ENCODE results near the gene DHTKD1. TPM values are rescaled to one million over a fixed set of nuclear protein-coding genes. Genes with fewer than 3 reads are reported as not detected.

The DHTKD1 gene
- total and polyA plus RNA-seq, 2 experiments from 2014 or later = 20.2 to 63.9 TPM

DNA sequence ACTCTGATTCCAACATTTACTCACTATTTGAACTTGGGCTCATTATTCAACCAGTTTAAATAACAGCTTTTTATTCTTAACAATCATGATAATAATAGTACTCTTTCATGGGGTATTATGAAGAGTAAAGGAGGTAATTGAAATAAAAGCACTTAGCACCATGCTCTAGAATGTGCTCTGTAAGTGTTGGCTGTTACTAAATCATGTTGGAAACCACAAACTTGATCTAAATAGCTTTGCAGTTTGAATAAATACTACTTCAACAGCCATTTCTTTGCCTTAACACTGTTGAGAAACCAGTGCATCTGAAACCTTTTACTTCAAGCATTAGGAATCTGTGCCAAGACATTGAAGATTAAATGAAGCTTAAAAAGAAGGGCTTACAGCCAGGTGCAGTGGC, 18.2 kb upstream of the DHTKD1 start (continued):
- TF ChIP-seq, protein P1, sequence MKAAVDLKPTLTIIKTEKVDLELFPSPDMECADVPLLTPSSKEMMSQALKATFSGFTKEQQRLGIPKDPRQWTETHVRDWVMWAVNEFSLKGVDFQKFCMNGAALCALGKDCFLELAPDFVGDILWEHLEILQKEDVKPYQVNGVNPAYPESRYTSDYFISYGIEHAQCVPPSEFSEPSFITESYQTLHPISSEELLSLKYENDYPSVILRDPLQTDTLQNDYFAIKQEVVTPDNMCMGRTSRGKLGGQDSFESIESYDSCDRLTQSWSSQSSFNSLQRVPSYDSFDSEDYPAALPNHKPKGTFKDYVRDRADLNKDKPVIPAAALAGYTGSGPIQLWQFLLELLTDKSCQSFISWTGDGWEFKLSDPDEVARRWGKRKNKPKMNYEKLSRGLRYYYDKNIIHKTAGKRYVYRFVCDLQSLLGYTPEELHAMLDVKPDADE (IDR thresholded peaks at IDR 0.05) = no peak
- TF ChIP-seq POLR2AphosphoS5 (IDR thresholded peaks at IDR 0.05; ENCODE audit: low read depth) (no peak), ZNF114 (CRISPR knock-in tag; IDR thresholded peaks at IDR 0.05) (no peak), NANOG (IDR thresholded peaks at IDR 0.05; ENCODE audit: borderline replicate concordance) (no peak)
- TF ChIP-seq, protein P2, sequence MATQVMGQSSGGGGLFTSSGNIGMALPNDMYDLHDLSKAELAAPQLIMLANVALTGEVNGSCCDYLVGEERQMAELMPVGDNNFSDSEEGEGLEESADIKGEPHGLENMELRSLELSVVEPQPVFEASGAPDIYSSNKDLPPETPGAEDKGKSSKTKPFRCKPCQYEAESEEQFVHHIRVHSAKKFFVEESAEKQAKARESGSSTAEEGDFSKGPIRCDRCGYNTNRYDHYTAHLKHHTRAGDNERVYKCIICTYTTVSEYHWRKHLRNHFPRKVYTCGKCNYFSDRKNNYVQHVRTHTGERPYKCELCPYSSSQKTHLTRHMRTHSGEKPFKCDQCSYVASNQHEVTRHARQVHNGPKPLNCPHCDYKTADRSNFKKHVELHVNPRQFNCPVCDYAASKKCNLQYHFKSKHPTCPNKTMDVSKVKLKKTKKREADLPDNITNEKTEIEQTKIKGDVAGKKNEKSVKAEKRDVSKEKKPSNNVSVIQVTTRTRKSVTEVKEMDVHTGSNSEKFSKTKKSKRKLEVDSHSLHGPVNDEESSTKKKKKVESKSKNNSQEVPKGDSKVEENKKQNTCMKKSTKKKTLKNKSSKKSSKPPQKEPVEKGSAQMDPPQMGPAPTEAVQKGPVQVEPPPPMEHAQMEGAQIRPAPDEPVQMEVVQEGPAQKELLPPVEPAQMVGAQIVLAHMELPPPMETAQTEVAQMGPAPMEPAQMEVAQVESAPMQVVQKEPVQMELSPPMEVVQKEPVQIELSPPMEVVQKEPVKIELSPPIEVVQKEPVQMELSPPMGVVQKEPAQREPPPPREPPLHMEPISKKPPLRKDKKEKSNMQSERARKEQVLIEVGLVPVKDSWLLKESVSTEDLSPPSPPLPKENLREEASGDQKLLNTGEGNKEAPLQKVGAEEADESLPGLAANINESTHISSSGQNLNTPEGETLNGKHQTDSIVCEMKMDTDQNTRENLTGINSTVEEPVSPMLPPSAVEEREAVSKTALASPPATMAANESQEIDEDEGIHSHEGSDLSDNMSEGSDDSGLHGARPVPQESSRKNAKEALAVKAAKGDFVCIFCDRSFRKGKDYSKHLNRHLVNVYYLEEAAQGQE (IDR thresholded peaks at IDR 0.05; ENCODE audit: unreplicated experiment) = no peak

DNA sequence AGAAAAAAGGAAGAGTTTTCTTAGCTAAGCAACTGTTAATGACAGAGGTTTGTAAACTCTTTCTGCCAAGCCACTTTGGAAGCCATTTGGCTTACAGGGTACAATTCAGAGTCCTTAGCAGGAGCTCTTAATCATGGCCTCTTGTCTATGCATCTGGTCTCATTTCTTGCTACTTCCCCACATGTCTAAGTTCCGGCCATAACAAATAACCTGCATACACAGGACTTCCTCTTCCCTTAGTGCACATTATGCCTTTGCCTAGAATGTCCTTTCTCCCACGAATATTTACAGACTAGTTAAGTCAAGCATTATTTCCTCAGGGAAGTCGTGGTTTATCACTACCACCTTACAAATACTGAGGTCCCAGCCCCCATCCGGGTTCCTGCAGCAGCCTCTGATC, 17.5 kb upstream of the DHTKD1 start:
- Histone ChIP-seq H3K4me1 (ENCODE audit: insufficient read depth) (no peaks in the 10 kb centered on the region), H3K9me2 (ENCODE audit: insufficient read depth) (no peaks in the 10 kb centered on the region), H3K4me2 (no peak overlapping the region), H4K20me1 (replicated peaks; ENCODE audit: insufficient read depth) (no peaks in the 10 kb centered on the region), H3K27ac (ENCODE audit: low read depth) (no peak overlapping the region), H3K79me2 (replicated peaks; ENCODE audit: insufficient read depth) (no peaks in the 10 kb centered on the region), H3K4me3 (no peak overlapping the region), H3K27me3 (ENCODE audit: insufficient read depth) (no peaks in the 10 kb centered on the region), H2AFZ (peak overlapping the region; percentile 87), H3F3A (replicated peaks; ENCODE audit: low read depth) (no peaks in the 10 kb centered on the region), H3K36me3 (ENCODE audit: insufficient read depth) (no peaks in the 10 kb centered on the region)
- no peak overlapping the region for H3K4me3 Mint-ChIP-seq
- H3K27me3 Mint-ChIP-seq (ENCODE audit: insufficient read depth, low read depth, poor library complexity) = peaks cover 10% of the 10 kb centered on the region
- ATAC-seq (no peak), DNase-seq (ENCODE audit: low spot score) (no peak)
- H3K36me3 Mint-ChIP-seq (ENCODE audit: low read depth) = no peaks in the 10 kb centered on the region
- no peaks in the 10 kb centered on the region for H3K9me3 Mint-ChIP-seq
- 0 out of 3 replicates have a peak, but pooled peaks cover 2% of the 10 kb centered on the region for H3K4me1 Mint-ChIP-seq
- H3K27ac Mint-ChIP-seq = no peak overlapping the region
- TF ChIP-seq ZNF331 (CRISPR knock-in tag; IDR thresholded peaks at IDR 0.05; ENCODE audit: low read depth) = no peak
- no peak for TF ChIP-seq POLR2AphosphoS5 (IDR thresholded peaks at IDR 0.05; ENCODE audit: low read depth)
- TF ChIP-seq, protein P3, sequence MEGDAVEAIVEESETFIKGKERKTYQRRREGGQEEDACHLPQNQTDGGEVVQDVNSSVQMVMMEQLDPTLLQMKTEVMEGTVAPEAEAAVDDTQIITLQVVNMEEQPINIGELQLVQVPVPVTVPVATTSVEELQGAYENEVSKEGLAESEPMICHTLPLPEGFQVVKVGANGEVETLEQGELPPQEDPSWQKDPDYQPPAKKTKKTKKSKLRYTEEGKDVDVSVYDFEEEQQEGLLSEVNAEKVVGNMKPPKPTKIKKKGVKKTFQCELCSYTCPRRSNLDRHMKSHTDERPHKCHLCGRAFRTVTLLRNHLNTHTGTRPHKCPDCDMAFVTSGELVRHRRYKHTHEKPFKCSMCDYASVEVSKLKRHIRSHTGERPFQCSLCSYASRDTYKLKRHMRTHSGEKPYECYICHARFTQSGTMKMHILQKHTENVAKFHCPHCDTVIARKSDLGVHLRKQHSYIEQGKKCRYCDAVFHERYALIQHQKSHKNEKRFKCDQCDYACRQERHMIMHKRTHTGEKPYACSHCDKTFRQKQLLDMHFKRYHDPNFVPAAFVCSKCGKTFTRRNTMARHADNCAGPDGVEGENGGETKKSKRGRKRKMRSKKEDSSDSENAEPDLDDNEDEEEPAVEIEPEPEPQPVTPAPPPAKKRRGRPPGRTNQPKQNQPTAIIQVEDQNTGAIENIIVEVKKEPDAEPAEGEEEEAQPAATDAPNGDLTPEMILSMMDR (conservative IDR thresholded peaks at IDR 0.05; ENCODE audit: low read depth in 2 of 2) = no peak
- TF ChIP-seq, protein P4, sequence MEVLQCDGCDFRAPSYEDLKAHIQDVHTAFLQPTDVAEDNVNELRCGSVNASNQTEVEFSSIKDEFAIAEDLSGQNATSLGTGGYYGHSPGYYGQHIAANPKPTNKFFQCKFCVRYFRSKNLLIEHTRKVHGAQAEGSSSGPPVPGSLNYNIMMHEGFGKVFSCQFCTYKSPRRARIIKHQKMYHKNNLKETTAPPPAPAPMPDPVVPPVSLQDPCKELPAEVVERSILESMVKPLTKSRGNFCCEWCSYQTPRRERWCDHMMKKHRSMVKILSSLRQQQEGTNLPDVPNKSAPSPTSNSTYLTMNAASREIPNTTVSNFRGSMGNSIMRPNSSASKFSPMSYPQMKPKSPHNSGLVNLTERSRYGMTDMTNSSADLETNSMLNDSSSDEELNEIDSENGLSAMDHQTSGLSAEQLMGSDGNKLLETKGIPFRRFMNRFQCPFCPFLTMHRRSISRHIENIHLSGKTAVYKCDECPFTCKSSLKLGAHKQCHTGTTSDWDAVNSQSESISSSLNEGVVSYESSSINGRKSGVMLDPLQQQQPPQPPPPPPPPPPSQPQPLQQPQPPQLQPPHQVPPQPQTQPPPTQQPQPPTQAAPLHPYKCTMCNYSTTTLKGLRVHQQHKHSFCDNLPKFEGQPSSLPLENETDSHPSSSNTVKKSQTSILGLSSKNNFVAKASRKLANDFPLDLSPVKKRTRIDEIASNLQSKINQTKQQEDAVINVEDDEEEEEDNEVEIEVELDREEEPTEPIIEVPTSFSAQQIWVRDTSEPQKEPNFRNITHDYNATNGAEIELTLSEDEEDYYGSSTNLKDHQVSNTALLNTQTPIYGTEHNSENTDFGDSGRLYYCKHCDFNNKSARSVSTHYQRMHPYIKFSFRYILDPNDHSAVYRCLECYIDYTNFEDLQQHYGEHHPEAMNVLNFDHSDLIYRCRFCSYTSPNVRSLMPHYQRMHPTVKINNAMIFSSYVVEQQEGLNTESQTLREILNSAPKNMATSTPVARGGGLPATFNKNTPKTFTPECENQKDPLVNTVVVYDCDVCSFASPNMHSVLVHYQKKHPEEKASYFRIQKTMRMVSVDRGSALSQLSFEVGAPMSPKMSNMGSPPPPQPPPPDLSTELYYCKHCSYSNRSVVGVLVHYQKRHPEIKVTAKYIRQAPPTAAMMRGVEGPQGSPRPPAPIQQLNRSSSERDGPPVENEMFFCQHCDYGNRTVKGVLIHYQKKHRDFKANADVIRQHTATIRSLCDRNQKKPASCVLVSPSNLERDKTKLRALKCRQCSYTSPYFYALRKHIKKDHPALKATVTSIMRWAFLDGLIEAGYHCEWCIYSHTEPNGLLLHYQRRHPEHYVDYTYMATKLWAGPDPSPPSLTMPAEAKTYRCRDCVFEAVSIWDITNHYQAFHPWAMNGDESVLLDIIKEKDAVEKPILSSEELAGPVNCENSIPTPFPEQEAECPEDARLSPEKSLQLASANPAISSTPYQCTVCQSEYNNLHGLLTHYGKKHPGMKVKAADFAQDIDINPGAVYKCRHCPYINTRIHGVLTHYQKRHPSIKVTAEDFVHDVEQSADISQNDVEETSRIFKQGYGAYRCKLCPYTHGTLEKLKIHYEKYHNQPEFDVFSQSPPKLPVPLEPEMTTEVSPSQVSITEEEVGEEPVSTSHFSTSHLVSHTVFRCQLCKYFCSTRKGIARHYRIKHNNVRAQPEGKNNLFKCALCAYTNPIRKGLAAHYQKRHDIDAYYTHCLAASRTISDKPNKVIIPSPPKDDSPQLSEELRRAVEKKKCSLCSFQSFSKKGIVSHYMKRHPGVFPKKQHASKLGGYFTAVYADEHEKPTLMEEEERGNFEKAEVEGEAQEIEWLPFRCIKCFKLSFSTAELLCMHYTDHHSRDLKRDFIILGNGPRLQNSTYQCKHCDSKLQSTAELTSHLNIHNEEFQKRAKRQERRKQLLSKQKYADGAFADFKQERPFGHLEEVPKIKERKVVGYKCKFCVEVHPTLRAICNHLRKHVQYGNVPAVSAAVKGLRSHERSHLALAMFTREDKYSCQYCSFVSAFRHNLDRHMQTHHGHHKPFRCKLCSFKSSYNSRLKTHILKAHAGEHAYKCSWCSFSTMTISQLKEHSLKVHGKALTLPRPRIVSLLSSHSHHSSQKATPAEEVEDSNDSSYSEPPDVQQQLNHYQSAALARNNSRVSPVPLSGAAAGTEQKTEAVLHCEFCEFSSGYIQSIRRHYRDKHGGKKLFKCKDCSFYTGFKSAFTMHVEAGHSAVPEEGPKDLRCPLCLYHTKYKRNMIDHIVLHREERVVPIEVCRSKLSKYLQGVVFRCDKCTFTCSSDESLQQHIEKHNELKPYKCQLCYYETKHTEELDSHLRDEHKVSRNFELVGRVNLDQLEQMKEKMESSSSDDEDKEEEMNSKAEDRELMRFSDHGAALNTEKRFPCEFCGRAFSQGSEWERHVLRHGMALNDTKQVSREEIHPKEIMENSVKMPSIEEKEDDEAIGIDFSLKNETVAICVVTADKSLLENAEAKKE (CRISPR knock-in tag; IDR thresholded peaks at IDR 0.05) = no peak
- TF ChIP-seq EZH2 (IDR thresholded peaks at IDR 0.05; ENCODE audit: low read depth, unreplicated experiment) = no peak
- no peak for TF ChIP-seq STAT1 (IDR thresholded peaks at IDR 0.05; ENCODE audit: unreplicated experiment)
- TF ChIP-seq EZH2phosphoT487 (IDR thresholded peaks at IDR 0.05; ENCODE audit: unreplicated experiment) = no peak
- TF ChIP-seq NANOG (IDR thresholded peaks at IDR 0.05; ENCODE audit: borderline replicate concordance) = no peak
- no peak for TF ChIP-seq CREB1 (CRISPR knock-in tag; IDR thresholded peaks at IDR 0.05; ENCODE audit: low read depth)
- no peak for TF ChIP-seq ZNF114 (CRISPR knock-in tag; IDR thresholded peaks at IDR 0.05)

All from GM23338 (cell line).